ENCODE results near the gene OCRL. TPM values are rescaled to one million over a fixed set of nuclear protein-coding genes. Genes with fewer than 3 reads are reported as not detected.

Gene OCRL
- polyA plus RNA-seq, 4 donors, result 8.4 to 20.3 (median 10.5) TPM

DNA sequence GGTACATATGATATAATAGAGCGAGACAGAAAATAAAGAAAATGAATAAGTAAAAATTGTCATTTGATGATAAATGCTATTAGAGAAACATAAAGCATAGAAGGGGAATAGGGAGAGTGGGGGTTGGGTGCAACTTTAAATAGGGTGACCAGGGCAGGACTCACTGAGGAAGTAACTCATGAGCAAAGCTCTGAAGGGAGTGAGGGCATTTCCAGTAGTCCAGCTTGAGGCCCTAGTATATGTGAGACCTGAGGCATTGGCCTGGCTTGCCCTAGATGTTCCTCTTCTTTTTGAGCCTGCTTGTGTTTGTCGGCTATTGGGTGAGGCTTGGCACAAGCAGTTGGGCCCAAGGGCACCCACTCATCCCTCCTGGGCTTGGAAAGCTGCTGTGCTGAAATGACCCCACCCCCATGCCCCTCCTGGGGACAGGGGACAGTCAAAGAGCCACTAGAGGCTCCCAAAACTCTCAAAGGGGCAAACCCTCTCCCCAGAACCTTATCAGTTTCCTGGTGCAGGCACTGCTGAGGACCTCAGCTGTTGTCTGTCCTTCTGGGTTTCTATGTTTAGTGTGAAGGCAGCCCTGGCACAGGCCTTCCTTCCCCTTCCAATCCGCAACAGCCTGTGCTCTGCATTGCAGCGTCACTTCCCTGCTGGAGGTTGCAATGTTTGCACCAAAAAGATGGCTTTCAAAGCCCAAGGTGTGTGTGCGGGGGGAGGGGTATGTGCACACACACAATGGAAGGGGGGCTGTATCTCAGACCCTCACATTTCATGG, 74.6 kb downstream of the OCRL start:
- H3K4me1 ChIP-seq (ENCODE audit: control insufficient read depth in 3 of 3, insufficient read depth in 2 of 3, low read depth in 1 of 3, low read length in 2 of 3), result no peaks in the 10 kb centered on the region
- no peaks in the 10 kb centered on the region for H3K27me3 ChIP-seq (ENCODE audit: control insufficient read depth in 3 of 3, insufficient read depth in 3 of 3, low read length in 3 of 3)
- H3K36me3 ChIP-seq (ENCODE audit: control insufficient read depth in 3 of 3, insufficient read depth in 2 of 3, low read depth in 1 of 3, low read length in 3 of 3), result no peaks in the 10 kb centered on the region
- WGBS, 3 donors, result 80 to 91% (median 88%) methylated on average over 4 to 5 of the region's 5 CpGs
- FAIRE-seq, result no peak
- H3K27ac ChIP-seq (ENCODE audit: low read depth in 1 of 3, low read length in 2 of 3), result no peak overlapping the region
- H3K9me3 ChIP-seq (ENCODE audit: control insufficient read depth in 2 of 2, insufficient read depth in 1 of 2, low read depth in 1 of 2, low read length in 1 of 2), result no peaks in the 10 kb centered on the region
- no peak for DNase-seq
- no peak overlapping the region for H3K4me3 ChIP-seq (ENCODE audit: low read depth in 1 of 3, low read length in 3 of 3)

DNA sequence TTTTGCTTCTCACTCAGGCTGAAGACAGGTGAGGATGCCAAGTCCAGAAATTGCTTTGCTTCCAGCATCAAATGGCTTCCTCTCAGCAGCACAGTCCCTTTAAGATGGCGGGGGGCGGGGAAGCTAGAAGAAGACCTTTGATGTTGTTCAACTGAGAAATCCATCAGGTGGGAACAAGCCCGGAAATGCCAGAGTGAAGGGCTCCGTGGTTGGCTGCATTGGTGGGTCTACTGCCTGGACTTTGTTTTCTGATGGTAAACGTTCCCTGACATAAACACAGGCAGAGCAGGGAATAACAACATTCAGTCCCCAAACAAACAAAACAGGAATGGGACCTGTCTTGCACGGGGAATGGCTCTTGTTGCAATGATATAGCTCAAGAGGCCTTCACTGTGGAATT, 77.4 kb downstream of the OCRL start:
- Histone ChIP-seq H3K9me3 (ENCODE audit: control insufficient read depth in 2 of 2, insufficient read depth in 1 of 2, low read depth in 1 of 2, low read length in 1 of 2) (no peaks in the 10 kb centered on the region), H3K27me3 (ENCODE audit: control insufficient read depth in 3 of 3, insufficient read depth in 3 of 3, low read length in 3 of 3) (no peaks in the 10 kb centered on the region), H3K36me3 (ENCODE audit: control insufficient read depth in 3 of 3, insufficient read depth in 2 of 3, low read depth in 1 of 3, low read length in 3 of 3) (no peaks in the 10 kb centered on the region), H3K4me1 (ENCODE audit: control insufficient read depth in 3 of 3, insufficient read depth in 2 of 3, low read depth in 1 of 3, low read length in 2 of 3) (no peaks in the 10 kb centered on the region), H3K27ac (ENCODE audit: low read depth in 1 of 3, low read length in 2 of 3) (no peak overlapping the region), H3K4me3 (ENCODE audit: low read depth in 1 of 3, low read length in 3 of 3) (no peak overlapping the region)
- no peak for DNase-seq
- no peak for FAIRE-seq
- 71 to 73% (median 73%) methylated on average over 5 to 6 of the region's 6 CpGs for WGBS, 3 donors

DNA sequence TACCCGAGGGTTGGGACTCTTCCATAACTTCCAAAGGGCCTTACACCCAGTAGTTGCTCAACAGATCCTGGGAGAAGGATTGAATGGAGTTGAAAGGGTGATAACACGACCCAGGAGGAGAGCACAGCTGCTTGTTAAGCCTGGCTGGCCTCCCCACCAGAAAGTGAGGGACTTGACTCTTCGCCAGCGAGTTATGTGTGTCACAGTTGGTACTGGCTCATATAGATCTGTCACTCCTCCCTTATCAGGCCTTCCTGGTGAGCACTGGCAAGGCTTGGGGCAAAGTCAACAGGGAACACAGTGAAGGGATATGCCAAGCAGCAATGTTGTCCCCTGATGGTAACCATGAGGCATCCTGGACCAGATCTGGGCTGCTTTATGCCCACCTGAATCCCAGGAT, 78.9 kb downstream of the OCRL start:
- H3K27me3 ChIP-seq (ENCODE audit: control insufficient read depth in 3 of 3, insufficient read depth in 3 of 3, low read length in 3 of 3), result no peaks in the 10 kb centered on the region
- no peaks in the 10 kb centered on the region for H3K4me1 ChIP-seq (ENCODE audit: control insufficient read depth in 3 of 3, insufficient read depth in 2 of 3, low read depth in 1 of 3, low read length in 2 of 3)
- H3K36me3 ChIP-seq (ENCODE audit: control insufficient read depth in 3 of 3, insufficient read depth in 2 of 3, low read depth in 1 of 3, low read length in 3 of 3), result no peaks in the 10 kb centered on the region
- WGBS, 3 donors, result 12 to 59% (median 41%) methylated on average over 4 of the region's 4 CpGs
- FAIRE-seq (no peak), DNase-seq (peak in 1 of 2 donors; percentile 89)
- no peak overlapping the region for H3K4me3 ChIP-seq (ENCODE audit: low read depth in 1 of 3, low read length in 3 of 3)
- H3K27ac ChIP-seq (ENCODE audit: low read depth in 1 of 3, low read length in 2 of 3), result peak overlapping the region in 2 of 3 donors; percentile 1 to 57
- H3K9me3 ChIP-seq (ENCODE audit: control insufficient read depth in 2 of 2, insufficient read depth in 1 of 2, low read depth in 1 of 2, low read length in 1 of 2), result no peaks in the 10 kb centered on the region

DNA sequence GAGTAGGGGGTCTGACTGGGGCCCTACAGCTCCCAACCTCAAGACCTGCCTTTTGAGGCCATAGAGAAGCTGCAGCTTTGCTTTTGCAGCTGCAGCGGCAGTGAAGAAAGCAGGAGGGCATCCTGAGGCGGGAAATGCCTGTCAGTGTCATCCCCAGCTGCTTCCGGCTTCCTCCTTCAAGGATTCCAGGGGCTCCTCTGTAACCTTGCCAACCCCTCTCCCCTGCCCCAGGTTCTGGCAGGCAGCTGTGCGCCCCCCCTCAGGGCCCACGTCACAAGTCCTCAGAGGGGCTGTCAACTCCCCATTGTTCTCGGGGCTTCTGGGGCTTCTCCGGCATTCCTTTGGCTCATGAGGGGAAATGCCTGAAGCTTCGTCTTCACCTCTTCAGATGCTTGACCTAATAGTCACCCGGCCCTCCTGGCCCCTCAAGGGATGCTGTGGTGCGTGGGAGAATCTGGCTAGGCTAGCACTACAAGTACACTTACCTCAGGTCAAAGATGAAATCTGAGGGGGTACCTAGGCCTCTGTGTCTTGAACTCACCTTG, 82.8 kb downstream of the OCRL start:
- FAIRE-seq (no peak), DNase-seq (no peak)
- Histone ChIP-seq H3K36me3 (ENCODE audit: control insufficient read depth in 3 of 3, insufficient read depth in 2 of 3, low read depth in 1 of 3, low read length in 3 of 3) (no peaks in the 10 kb centered on the region), H3K27me3 (ENCODE audit: control insufficient read depth in 3 of 3, insufficient read depth in 3 of 3, low read length in 3 of 3) (no peaks in the 10 kb centered on the region), H3K9me3 (ENCODE audit: control insufficient read depth in 2 of 2, insufficient read depth in 1 of 2, low read depth in 1 of 2, low read length in 1 of 2) (no peaks in the 10 kb centered on the region), H3K27ac (ENCODE audit: low read depth in 1 of 3, low read length in 2 of 3) (no peak overlapping the region), H3K4me1 (ENCODE audit: control insufficient read depth in 3 of 3, insufficient read depth in 2 of 3, low read depth in 1 of 3, low read length in 2 of 3) (no peaks in the 10 kb centered on the region), H3K4me3 (ENCODE audit: low read depth in 1 of 3, low read length in 3 of 3) (no peak overlapping the region)
- 79 to 87% (median 84%) methylated on average over 9 to 10 of the region's 10 CpGs for WGBS, 3 donors

DNA sequence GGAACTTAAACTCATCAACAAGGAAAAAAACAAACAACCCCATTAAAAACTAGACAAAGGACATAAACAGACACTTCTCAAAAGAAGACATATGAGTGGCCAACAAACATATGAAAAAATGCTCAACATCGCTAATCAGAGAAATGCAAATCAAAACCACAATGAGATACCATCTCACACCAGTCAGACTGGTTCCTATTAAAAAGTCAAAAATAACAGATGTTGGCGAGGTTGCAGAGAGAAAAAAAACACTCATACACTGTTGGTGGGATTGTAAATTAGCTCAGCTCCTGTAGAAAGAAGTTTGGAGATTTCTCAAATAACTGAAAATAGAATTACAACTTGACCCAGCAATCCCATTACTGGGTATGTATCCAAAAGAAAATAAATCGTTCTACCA, 86.0 kb downstream of the OCRL start:
- FAIRE-seq (no peak), DNase-seq (no peak)
- no peak overlapping the region for H3K4me3 ChIP-seq (ENCODE audit: low read depth in 1 of 3, low read length in 3 of 3)
- no peak overlapping the region for H3K27ac ChIP-seq (ENCODE audit: low read depth in 1 of 3, low read length in 2 of 3)
- no peaks in the 10 kb centered on the region for H3K4me1 ChIP-seq (ENCODE audit: control insufficient read depth in 3 of 3, insufficient read depth in 2 of 3, low read depth in 1 of 3, low read length in 2 of 3)
- no peaks in the 10 kb centered on the region for H3K9me3 ChIP-seq (ENCODE audit: control insufficient read depth in 2 of 2, insufficient read depth in 1 of 2, low read depth in 1 of 2, low read length in 1 of 2)
- WGBS, 3 donors, result 57 to 66% (median 59%) methylated on average over 3 of the region's 3 CpGs
- no peaks in the 10 kb centered on the region for H3K36me3 ChIP-seq (ENCODE audit: control insufficient read depth in 3 of 3, insufficient read depth in 2 of 3, low read depth in 1 of 3, low read length in 3 of 3)
- H3K27me3 ChIP-seq (ENCODE audit: control insufficient read depth in 3 of 3, insufficient read depth in 3 of 3, low read length in 3 of 3), result no peaks in the 10 kb centered on the region

DNA sequence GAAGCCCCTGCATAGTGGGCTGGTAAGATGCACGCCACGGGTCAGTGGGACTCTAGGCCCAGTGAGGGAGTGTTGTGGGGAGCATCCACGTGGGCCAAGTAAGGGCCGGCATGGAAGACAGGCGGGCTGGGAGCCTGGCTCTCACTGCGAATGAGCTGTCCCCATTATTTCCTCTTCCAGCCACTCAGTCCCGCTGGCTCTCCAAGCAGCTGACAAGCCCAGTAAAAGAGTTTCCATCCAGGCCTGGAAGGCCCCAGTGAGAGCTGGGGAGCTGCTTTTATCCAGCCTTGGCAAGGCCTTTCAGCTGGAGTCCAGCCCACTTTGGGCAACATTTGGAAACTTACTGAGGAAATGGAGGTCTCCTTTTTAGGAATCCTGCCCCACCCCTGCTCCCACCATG, 89.8 kb downstream of the OCRL start:
- H3K4me3 ChIP-seq (ENCODE audit: low read depth in 1 of 3, low read length in 3 of 3), result no peak overlapping the region
- no peak for FAIRE-seq
- 70 to 84% (median 76%) methylated on average over 7 of the region's 7 CpGs for WGBS, 3 donors

DNA sequence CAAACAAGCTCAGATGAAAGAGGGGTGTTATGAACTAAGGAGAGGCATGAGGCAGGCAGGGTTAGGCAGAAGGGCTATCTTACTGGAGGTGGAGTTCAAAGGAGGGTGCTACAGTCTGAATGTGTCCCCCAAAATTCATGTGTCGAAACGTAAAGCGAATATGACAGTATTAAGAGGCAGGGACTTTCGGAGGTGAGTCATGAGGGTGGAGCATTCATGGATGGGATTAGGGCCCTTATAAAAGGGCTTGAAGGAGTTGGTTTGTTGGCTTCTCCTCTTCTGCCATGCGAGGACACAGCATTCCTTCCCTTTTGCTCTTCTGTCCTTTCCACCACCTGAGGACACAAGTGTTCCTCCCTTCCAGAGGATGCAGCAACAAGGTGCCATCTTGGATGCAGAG, 91.8 kb downstream of the OCRL start:
- Histone ChIP-seq H3K4me3 (ENCODE audit: low read depth in 1 of 3, low read length in 3 of 3) (no peak overlapping the region), H3K4me1 (ENCODE audit: control insufficient read depth in 3 of 3, insufficient read depth in 2 of 3, low read depth in 1 of 3, low read length in 2 of 3) (peaks cover 0 to 20% (median 0%) of the 10 kb centered on the region in 3 donors), H3K36me3 (ENCODE audit: control insufficient read depth in 3 of 3, insufficient read depth in 2 of 3, low read depth in 1 of 3, low read length in 3 of 3) (no peaks in the 10 kb centered on the region), H3K9me3 (ENCODE audit: control insufficient read depth in 2 of 2, insufficient read depth in 1 of 2, low read depth in 1 of 2, low read length in 1 of 2) (no peaks in the 10 kb centered on the region), H3K27me3 (ENCODE audit: control insufficient read depth in 3 of 3, insufficient read depth in 3 of 3, low read length in 3 of 3) (no peaks in the 10 kb centered on the region), H3K27ac (ENCODE audit: low read depth in 1 of 3, low read length in 2 of 3) (no peak overlapping the region)
- DNase-seq (no peak), FAIRE-seq (no peak)
- 79 to 84% (median 84%) methylated on average over 4 to 5 of the region's 5 CpGs for WGBS, 3 donors

More for the DNA sequence above, 89.8 kb downstream of the OCRL start:
- H3K9me3 ChIP-seq (ENCODE audit: control insufficient read depth in 2 of 2, insufficient read depth in 1 of 2, low read depth in 1 of 2, low read length in 1 of 2), result no peaks in the 10 kb centered on the region
- no peak overlapping the region for H3K27ac ChIP-seq (ENCODE audit: low read depth in 1 of 3, low read length in 2 of 3)
- H3K36me3 ChIP-seq (ENCODE audit: control insufficient read depth in 3 of 3, insufficient read depth in 2 of 3, low read depth in 1 of 3, low read length in 3 of 3), result no peaks in the 10 kb centered on the region
- H3K27me3 ChIP-seq (ENCODE audit: control insufficient read depth in 3 of 3, insufficient read depth in 3 of 3, low read length in 3 of 3), result no peaks in the 10 kb centered on the region
- H3K4me1 ChIP-seq (ENCODE audit: control insufficient read depth in 3 of 3, insufficient read depth in 2 of 3, low read depth in 1 of 3, low read length in 2 of 3), result peaks cover 0 to 3% (median 0%) of the 10 kb centered on the region in 3 donors
- no peak for DNase-seq

DNA sequence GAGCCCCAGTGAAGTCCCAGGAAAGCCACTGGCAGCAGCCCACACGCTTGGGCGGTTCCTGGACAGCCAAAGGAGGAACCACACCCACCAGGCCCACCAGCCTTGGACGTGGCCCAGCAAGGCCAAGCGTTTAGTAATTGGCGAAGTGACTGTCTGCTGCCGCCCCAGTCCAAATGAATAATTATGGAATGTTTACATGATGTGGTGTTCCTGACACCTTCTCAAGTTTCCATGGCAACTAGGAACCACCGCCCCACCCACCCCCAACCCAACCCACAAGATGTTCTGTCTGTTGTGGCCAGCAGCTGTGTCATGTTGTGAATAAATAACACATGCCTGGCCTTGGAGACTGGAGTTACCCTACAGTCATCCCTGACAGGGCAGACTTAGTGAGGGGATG, 92.4 kb downstream of the OCRL start:
- Histone ChIP-seq H3K9me3 (ENCODE audit: control insufficient read depth in 2 of 2, insufficient read depth in 1 of 2, low read depth in 1 of 2, low read length in 1 of 2) (no peaks in the 10 kb centered on the region), H3K4me3 (ENCODE audit: low read depth in 1 of 3, low read length in 3 of 3) (no peak overlapping the region), H3K27me3 (ENCODE audit: control insufficient read depth in 3 of 3, insufficient read depth in 3 of 3, low read length in 3 of 3) (no peaks in the 10 kb centered on the region), H3K36me3 (ENCODE audit: control insufficient read depth in 3 of 3, insufficient read depth in 2 of 3, low read depth in 1 of 3, low read length in 3 of 3) (no peaks in the 10 kb centered on the region), H3K27ac (ENCODE audit: low read depth in 1 of 3, low read length in 2 of 3) (no peak overlapping the region), H3K4me1 (ENCODE audit: control insufficient read depth in 3 of 3, insufficient read depth in 2 of 3, low read depth in 1 of 3, low read length in 2 of 3) (peaks cover 0 to 26% (median 0%) of the 10 kb centered on the region in 3 donors)
- FAIRE-seq (no peak), DNase-seq (no peak)
- WGBS, 3 donors, result 66 to 92% (median 73%) methylated on average over 6 to 7 of the region's 7 CpGs

All from small intestine (tissue), 7 donors.